Ectodermal cell (in vitro differentiated cells): ENCODE results near the gene HGS.

ENCODE experiments used
- H3K27ac ChIP-seq: 2 replicates; pipeline ENCODE4 v1.7.0; 2013; ENCODE audit warnings: mild to moderate bottlenecking, low read depth, low read length; ENCODE audit not compliant: insufficient read depth, poor library complexity, severe bottlenecking
- H3K27me3 ChIP-seq: 2 replicates; pipeline ENCODE4 v1.7.0; 2013; ENCODE audit warnings: mild to moderate bottlenecking, low read length; ENCODE audit not compliant: insufficient read depth, control insufficient read depth, poor library complexity, severe bottlenecking
- H3K36me3 ChIP-seq: one replicate; pipeline ENCODE4 v1.7.0; 2013; ENCODE audit warnings: low read length; ENCODE audit not compliant: control insufficient read depth, insufficient read depth
- H3K4me1 ChIP-seq: one replicate; pipeline ENCODE4 v1.7.0; 2013; ENCODE audit warnings: low read length; ENCODE audit not compliant: control insufficient read depth, insufficient read depth
- H3K4me3 ChIP-seq: 2 replicates; pipeline ENCODE4 v1.7.0; 2013; ENCODE audit warnings: low read depth, low read length, control low read depth; ENCODE audit not compliant: insufficient read depth
- H3K9me3 ChIP-seq: 2 replicates; pipeline ENCODE4 v1.7.0; 2013; ENCODE audit warnings: mild to moderate bottlenecking, low read length, moderate library complexity; ENCODE audit not compliant: control insufficient read depth
- WGBS, 2 experiments: methylation state at CpG; one replicate each; pipeline ENCODE4 v1.1.7; 2013; ENCODE audit warnings: missing lambda C conversion rate in 2 of 2; 5-methylcytosine and 5-hydroxymethylcytosine counted together

The HGS gene

DNA sequence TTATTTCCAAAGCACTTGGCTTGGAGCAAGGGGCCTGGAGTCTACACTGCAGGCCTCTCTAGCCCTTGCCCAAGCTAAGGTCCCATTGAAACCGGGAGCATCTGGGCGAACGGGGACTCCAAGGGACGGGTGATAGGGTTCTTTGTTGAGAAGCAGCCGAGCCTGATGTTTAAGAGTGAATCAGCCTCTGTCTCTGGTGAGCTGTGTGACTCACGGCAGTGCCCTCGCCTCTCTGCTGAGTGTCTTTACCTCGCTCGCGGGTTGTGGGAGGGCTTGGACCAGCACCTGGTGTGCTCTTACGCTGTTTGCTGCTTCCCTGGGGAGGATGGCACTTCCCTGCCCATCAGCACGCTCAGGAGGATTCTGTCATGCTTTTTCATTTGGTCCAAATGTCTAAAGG lies 1.3 kb downstream of the HGS start:
- no peaks in the 10 kb centered on the region for H3K9me3 ChIP-seq
- H3K4me3 ChIP-seq = peak overlapping the region; percentile 100
- WGBS, 2 experiments = 87 to 89% methylated on average over 12 of the region's 12 CpGs
- H3K4me1 ChIP-seq = peaks cover 18% of the 10 kb centered on the region
- H3K36me3 ChIP-seq = peaks cover 17% of the 10 kb centered on the region
- no peak overlapping the region for H3K27ac ChIP-seq
- H3K27me3 ChIP-seq = no peaks in the 10 kb centered on the region

DNA sequence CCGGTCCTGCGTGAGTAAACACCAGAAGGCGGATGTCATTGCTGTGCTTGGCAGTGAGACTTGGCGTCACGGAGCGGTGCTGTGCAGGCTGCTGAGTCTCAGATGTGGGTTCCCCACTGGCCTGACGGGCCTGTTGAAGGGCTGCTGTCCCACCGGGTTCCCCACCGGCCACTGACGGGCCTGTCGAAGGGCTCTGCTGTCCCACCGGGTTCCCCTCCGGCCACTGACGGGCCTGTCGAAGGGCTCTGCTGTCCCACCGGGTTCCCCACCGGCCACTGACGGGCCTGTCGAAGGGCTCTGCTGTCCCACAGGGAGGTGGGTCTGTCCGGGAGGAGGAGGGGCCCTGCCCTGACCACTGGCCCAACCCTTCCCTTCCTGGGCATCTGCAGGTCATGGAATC lies 2.8 kb downstream of the HGS start:
- no peaks in the 10 kb centered on the region for H3K27me3 ChIP-seq
- WGBS, 2 experiments = 95 to 97% methylated on average over 20 of the region's 20 CpGs
- H3K4me1 ChIP-seq = peaks cover 18% of the 10 kb centered on the region
- no peaks in the 10 kb centered on the region for H3K9me3 ChIP-seq
- peaks cover 17% of the 10 kb centered on the region for H3K36me3 ChIP-seq
- H3K4me3 ChIP-seq = no peak overlapping the region
- no peak overlapping the region for H3K27ac ChIP-seq

DNA sequence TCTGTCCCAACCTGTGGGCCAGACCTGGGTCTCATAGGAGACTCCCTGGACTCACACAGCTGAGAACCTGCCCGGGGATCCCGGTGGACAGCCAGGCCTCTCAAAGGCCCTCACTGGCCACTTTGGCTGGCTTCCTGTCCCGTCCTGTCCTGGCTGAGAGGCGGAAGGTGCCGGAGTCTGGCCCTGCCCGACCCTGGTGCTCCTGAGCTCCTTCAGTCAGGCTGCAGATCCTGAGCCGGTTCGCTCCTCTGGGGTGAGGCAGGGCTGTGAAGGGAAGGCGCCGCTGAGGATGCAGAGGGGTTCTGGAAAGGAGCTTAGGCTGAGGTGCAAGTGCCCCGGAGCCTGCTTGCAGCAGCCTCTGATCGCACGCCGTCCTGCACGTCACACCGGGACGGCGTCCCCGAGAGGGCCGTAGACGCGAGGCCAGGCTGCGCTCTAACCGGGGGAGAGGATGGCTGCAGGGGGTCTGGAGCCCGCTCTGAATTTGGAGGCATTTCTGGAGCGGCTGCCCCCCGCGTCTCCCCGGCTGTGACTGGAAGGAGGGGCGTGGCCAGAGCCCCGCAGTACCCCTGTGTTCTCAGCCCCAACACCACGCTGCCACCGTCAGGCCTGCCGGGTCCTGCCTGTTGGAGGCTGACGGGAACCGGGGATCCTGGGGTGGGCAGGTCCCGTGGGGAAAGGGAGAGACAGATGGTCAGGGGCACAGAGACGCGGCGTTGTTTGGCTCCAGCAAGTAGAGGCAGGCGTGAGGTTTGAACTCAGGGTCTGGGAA lies 4.1 kb downstream of the HGS start:
- Histone ChIP-seq H3K4me3 (no peak overlapping the region), H3K9me3 (no peaks in the 10 kb centered on the region), H3K27ac (no peak overlapping the region), H3K36me3 (peaks cover 17% of the 10 kb centered on the region), H3K4me1 (peaks cover 13% of the 10 kb centered on the region), H3K27me3 (no peaks in the 10 kb centered on the region)
- WGBS, 2 experiments = 95 to 96% methylated on average over 41 of the region's 41 CpGs

DNA sequence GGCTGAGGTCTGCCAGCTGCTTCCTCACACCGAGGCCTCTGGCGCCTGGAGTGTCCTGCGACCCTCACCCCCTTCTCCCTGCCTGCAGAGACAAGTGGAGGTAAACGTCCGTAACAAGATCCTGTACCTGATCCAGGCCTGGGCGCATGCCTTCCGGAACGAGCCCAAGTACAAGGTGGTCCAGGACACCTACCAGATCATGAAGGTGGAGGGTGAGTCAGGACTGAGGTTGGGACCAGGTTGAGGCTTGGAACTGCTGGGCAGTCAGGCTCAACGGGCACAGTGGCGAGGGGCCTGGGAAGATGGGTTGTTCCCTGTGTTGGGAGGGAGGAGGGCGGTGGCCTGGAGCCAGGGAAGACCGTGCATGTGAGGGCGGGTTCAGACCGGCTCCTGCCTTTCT lies 4.8 kb downstream of the HGS start:
- Histone ChIP-seq H3K9me3 (no peaks in the 10 kb centered on the region), H3K36me3 (peaks cover 17% of the 10 kb centered on the region), H3K4me3 (no peak overlapping the region), H3K27ac (no peak overlapping the region), H3K27me3 (no peaks in the 10 kb centered on the region), H3K4me1 (peaks cover 13% of the 10 kb centered on the region)
- 95 to 96% methylated on average over 14 of the region's 14 CpGs for WGBS, 2 experiments

DNA sequence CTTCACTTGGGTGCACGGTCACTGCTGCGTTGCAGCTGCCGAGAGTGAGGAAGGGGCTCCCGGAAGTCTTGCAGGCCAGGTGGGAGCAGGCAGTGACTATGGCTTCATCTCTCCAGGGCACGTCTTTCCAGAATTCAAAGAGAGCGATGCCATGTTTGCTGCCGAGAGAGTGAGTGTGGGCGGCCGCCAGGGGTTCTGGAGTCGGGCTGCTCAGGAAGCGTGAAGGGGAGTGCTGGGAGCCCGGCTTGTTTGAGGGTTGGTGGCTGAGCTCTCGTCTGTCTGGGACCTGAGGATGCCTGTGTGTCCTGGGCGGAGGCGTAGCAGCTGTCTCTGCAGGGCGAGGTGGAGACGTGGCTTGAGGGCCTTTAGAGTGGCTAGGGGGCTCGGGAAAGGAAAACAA lies 6.3 kb downstream of the HGS start:
- Histone ChIP-seq H3K4me3 (no peak overlapping the region), H3K9me3 (no peaks in the 10 kb centered on the region), H3K4me1 (peaks cover 5% of the 10 kb centered on the region), H3K27me3 (no peaks in the 10 kb centered on the region), H3K27ac (no peak overlapping the region), H3K36me3 (peaks cover 28% of the 10 kb centered on the region)
- WGBS, 2 experiments = 95 to 96% methylated on average over 18 of the region's 18 CpGs

DNA sequence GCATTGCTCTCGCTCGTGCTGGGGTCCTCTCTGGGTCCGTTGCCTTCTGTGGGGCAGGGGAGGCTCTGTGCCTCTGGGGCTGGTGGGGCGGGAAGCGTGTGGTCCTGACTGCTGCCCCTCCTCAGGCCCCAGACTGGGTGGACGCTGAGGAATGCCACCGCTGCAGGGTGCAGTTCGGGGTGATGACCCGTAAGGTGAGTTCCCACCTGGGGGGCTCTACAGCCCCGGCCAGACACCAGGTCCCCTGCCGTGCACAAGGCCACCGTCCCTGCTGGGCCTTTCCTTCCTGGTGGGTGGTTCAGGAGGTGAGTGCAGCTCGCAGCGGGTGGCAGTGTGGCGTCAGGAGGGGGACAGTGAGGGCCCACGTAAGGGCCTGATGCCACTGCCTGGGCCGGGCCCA lies 6.7 kb downstream of the HGS start:
- Histone ChIP-seq H3K4me3 (no peak overlapping the region), H3K9me3 (no peaks in the 10 kb centered on the region), H3K36me3 (peaks cover 33% of the 10 kb centered on the region), H3K4me1 (peaks cover under 1% of the 10 kb centered on the region), H3K27me3 (no peaks in the 10 kb centered on the region), H3K27ac (no peak overlapping the region)
- WGBS, 2 experiments = 93 to 94% methylated on average over 17 of the region's 17 CpGs

DNA sequence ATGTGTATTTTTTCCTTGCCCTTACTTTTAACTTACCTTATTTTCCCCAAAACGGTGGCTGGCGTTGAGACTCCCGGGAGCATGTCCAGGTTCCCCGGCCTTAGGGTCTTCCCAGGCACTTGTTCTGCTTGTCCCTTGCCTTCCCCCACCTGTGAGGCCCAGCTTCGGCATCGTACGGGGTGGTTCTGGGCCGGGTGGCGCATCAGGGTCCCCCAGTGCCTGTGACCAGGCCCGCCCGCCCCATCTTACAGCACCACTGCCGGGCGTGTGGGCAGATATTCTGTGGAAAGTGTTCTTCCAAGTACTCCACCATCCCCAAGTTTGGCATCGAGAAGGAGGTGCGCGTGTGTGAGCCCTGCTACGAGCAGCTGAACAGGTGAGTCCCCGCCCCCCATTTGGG lies 7.4 kb downstream of the HGS start:
- WGBS, 2 experiments = 95 to 96% methylated on average over 18 of the region's 18 CpGs
- Histone ChIP-seq H3K4me3 (no peak overlapping the region), H3K27ac (no peak overlapping the region), H3K27me3 (no peaks in the 10 kb centered on the region), H3K36me3 (peaks cover 35% of the 10 kb centered on the region), H3K4me1 (no peaks in the 10 kb centered on the region), H3K9me3 (no peaks in the 10 kb centered on the region)

DNA sequence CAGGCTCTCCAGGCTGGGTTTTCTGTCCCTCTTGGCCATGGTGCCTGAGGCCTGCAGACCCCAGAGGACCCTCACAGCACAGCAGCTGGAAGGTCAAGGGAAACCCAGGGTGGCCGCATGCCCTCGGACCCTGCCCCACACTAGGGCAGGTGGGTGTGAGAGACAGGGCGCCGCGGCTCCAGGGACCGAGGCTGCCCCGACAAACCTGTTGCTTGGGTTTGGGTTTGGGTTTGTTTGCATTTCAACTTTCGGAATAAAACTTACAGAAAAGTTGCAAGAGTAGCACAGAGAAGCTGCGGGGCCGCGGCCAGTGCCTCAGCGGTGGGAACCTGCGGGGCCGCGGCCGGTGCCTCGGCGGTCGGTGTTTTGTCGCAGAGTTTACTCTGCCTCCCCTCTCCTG lies 7.8 kb downstream of the HGS start:
- H3K27me3 ChIP-seq = no peaks in the 10 kb centered on the region
- 96 to 97% methylated on average over 20 of the region's 20 CpGs for WGBS, 2 experiments
- H3K4me3 ChIP-seq = no peak overlapping the region
- no peak overlapping the region for H3K27ac ChIP-seq
- H3K9me3 ChIP-seq = no peaks in the 10 kb centered on the region
- peaks cover 34% of the 10 kb centered on the region for H3K36me3 ChIP-seq
- no peaks in the 10 kb centered on the region for H3K4me1 ChIP-seq

DNA sequence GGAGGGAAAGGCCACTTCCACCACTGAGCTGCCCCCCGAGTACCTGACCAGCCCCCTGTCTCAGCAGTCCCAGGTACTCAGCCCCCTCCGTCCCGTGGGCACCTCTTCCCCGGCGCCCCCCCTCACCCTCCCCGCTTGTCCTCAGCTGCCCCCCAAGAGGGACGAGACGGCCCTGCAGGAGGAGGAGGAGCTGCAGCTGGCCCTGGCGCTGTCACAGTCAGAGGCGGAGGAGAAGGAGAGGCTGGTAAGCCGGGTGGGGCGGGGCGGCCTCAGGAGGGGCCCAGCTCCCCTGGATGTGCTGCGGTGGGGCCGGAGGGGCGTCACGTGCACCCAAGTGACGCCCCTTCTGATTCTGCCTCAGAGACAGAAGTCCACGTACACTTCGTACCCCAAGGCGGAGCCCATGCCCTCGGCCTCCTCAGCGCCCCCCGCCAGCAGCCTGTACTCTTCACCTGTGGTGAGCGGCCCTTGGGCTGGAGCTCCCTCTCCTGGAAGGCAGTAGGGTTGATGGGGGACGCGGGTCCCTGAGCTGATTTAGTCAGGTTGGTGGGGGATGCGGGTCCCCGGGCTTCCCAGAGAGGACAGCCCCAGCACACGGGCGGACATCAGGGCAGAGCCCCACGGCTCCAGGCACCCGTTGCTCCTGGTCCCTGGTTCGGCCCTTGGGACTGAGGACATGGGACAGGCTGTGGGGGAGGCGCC lies 9.8 kb downstream of the HGS start:
- Histone ChIP-seq H3K36me3 (peaks cover 29% of the 10 kb centered on the region), H3K4me3 (no peak overlapping the region), H3K9me3 (no peaks in the 10 kb centered on the region), H3K4me1 (no peaks in the 10 kb centered on the region), H3K27ac (no peak overlapping the region), H3K27me3 (no peaks in the 10 kb centered on the region)
- WGBS, 2 experiments = 94% methylated on average over 35 of the region's 35 CpGs

DNA sequence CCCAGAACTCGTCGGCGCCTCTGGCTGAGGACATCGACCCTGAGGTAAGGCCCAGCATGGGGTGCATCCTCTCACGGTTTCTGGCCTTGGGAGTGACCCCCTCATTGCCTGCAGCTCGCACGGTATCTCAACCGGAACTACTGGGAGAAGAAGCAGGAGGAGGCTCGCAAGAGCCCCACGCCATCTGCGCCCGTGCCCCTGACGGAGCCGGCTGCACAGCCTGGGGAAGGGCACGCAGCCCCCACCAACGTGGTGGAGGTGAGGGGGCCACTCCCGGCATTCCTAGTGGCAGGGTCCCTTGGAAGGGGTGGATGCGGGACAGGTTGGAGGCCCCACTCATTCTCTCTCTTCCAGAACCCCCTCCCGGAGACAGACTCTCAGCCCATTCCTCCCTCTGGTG lies 11.0 kb downstream of the HGS start:
- H3K4me3 ChIP-seq = no peak overlapping the region
- H3K9me3 ChIP-seq = no peaks in the 10 kb centered on the region
- peaks cover 36% of the 10 kb centered on the region for H3K36me3 ChIP-seq
- no peaks in the 10 kb centered on the region for H3K27me3 ChIP-seq
- WGBS, 2 experiments = 95 to 96% methylated on average over 19 of the region's 19 CpGs
- H3K4me1 ChIP-seq = no peaks in the 10 kb centered on the region
- H3K27ac ChIP-seq = no peak overlapping the region
